ENCODE results near the gene LRBA.
A peak's percentile ranks its signal among the peaks of the same experiment; 100 is the strongest.

Gene LRBA

GRCh38 chr4:150867148-150867547 lies 147.9 kb downstream of the LRBA start:
- Histone ChIP-seq H3K9ac (ENCODE audit: low read length) (no peak overlapping the region), H4K20me1 (ENCODE audit: insufficient read depth, low read length) (no peaks in the 10 kb centered on the region), H3K9me2 (replicated peaks; ENCODE audit: insufficient read depth, low read length) (no peaks in the 10 kb centered on the region), H3K27ac (ENCODE audit: low read length) (no peak overlapping the region), H2AFZ (ENCODE audit: low read length) (no peak overlapping the region), H3K4me1 (ENCODE audit: low read length) (peaks cover 4% of the 10 kb centered on the region; the same call in 1 of the 2 replicates), H3F3A (ENCODE audit: insufficient read depth, low read length) (peaks cover 3% of the 10 kb centered on the region; the same call in 1 of the 2 replicates), H3K4me3 (ENCODE audit: low read length) (no peak overlapping the region), H3K79me2 (ENCODE audit: low read length) (no peaks in the 10 kb centered on the region), H3K9me3 (replicated peaks; ENCODE audit: insufficient read depth, low read length) (no peaks in the 10 kb centered on the region), H3K27me3 (replicated peaks; ENCODE audit: insufficient read depth, low read length) (no peaks in the 10 kb centered on the region), H3K4me2 (ENCODE audit: low read depth, low read length) (peak overlapping the region; percentile 31; the same call in 1 of the 2 replicates), H3K36me3 (replicated peaks; ENCODE audit: insufficient read depth, low read length) (no peaks in the 10 kb centered on the region)
- TF ChIP-seq EZH2phosphoT487 (IDR thresholded peaks at IDR 0.05; ENCODE audit: low read length): no peak
- no peak for TF ChIP-seq EZH2 (optimal IDR thresholded peaks at IDR 0.05; ENCODE audit: low read depth, low read length)
- TF ChIP-seq, protein P1, sequence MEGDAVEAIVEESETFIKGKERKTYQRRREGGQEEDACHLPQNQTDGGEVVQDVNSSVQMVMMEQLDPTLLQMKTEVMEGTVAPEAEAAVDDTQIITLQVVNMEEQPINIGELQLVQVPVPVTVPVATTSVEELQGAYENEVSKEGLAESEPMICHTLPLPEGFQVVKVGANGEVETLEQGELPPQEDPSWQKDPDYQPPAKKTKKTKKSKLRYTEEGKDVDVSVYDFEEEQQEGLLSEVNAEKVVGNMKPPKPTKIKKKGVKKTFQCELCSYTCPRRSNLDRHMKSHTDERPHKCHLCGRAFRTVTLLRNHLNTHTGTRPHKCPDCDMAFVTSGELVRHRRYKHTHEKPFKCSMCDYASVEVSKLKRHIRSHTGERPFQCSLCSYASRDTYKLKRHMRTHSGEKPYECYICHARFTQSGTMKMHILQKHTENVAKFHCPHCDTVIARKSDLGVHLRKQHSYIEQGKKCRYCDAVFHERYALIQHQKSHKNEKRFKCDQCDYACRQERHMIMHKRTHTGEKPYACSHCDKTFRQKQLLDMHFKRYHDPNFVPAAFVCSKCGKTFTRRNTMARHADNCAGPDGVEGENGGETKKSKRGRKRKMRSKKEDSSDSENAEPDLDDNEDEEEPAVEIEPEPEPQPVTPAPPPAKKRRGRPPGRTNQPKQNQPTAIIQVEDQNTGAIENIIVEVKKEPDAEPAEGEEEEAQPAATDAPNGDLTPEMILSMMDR (IDR thresholded peaks at IDR 0.05; ENCODE audit: low read length): peak; percentile 57
- peak; percentile 89 for DNase-seq

GRCh38 chr4:150863456-150863855 lies 151.6 kb downstream of the LRBA start:
- Histone ChIP-seq H3K36me3 (replicated peaks; ENCODE audit: insufficient read depth, low read length) (no peaks in the 10 kb centered on the region), H3K27ac (ENCODE audit: low read length) (peak overlapping the region; percentile 84; the same call in 1 of the 2 replicates), H3K9ac (ENCODE audit: low read length) (no peak overlapping the region), H3K9me2 (replicated peaks; ENCODE audit: insufficient read depth, low read length) (no peaks in the 10 kb centered on the region), H3K4me3 (ENCODE audit: low read length) (no peak overlapping the region), H3K4me2 (ENCODE audit: low read depth, low read length) (no peak overlapping the region; the same call in 1 of the 2 replicates), H4K20me1 (ENCODE audit: insufficient read depth, low read length) (no peaks in the 10 kb centered on the region), H3K4me1 (ENCODE audit: low read length) (peaks cover 4% of the 10 kb centered on the region; the same call in 1 of the 2 replicates), H3F3A (ENCODE audit: insufficient read depth, low read length) (peaks cover 3% of the 10 kb centered on the region; the same call in 1 of the 2 replicates), H3K27me3 (replicated peaks; ENCODE audit: insufficient read depth, low read length) (no peaks in the 10 kb centered on the region), H3K9me3 (replicated peaks; ENCODE audit: insufficient read depth, low read length) (no peaks in the 10 kb centered on the region), H2AFZ (ENCODE audit: low read length) (no peak overlapping the region), H3K79me2 (ENCODE audit: low read length) (no peaks in the 10 kb centered on the region)
- no peak for DNase-seq
- no peak for TF ChIP-seq EZH2 (optimal IDR thresholded peaks at IDR 0.05; ENCODE audit: low read depth, low read length)
- TF ChIP-seq EZH2phosphoT487 (IDR thresholded peaks at IDR 0.05; ENCODE audit: low read length): no peak
- TF ChIP-seq, protein P1 (IDR thresholded peaks at IDR 0.05; ENCODE audit: low read length): no peak

DNA sequence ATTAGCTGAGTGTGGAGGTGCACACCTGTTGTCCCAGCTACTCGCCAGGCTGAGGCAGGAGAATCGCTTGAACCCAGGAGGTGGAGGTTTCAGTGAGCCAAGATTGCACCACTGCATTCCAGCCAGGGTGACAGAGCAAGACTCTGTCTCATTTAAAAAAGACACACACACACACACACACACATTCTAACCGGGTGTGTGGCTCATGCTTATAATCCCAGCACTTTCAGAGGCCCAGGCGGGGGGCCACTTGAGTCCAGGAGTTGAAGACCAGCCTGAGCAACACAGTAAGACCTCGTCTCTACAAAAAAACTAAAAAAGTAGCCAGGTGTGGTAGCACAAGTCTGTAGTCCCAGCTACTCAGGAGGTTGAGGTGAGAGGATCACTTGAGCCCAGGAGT lies 152.3 kb downstream of the LRBA start:
- Histone ChIP-seq H3K36me3 (replicated peaks; ENCODE audit: insufficient read depth, low read length) (no peaks in the 10 kb centered on the region), H3K9me3 (replicated peaks; ENCODE audit: insufficient read depth, low read length) (no peaks in the 10 kb centered on the region), H3K9me2 (replicated peaks; ENCODE audit: insufficient read depth, low read length) (no peaks in the 10 kb centered on the region), H3K9ac (ENCODE audit: low read length) (peak overlapping the region; percentile 44; the same call in 1 of the 2 replicates), H3K4me1 (ENCODE audit: low read length) (peaks cover 4% of the 10 kb centered on the region; the same call in 1 of the 2 replicates), H2AFZ (ENCODE audit: low read length) (no peak overlapping the region), H3F3A (ENCODE audit: insufficient read depth, low read length) (peaks cover 3% of the 10 kb centered on the region; the same call in 1 of the 2 replicates), H3K27ac (ENCODE audit: low read length) (peak overlapping the region; percentile 84; the same call in 1 of the 2 replicates), H3K27me3 (replicated peaks; ENCODE audit: insufficient read depth, low read length) (no peaks in the 10 kb centered on the region), H3K4me3 (ENCODE audit: low read length) (no peak overlapping the region), H3K79me2 (ENCODE audit: low read length) (no peaks in the 10 kb centered on the region), H4K20me1 (ENCODE audit: insufficient read depth, low read length) (no peaks in the 10 kb centered on the region), H3K4me2 (ENCODE audit: low read depth, low read length) (no peak overlapping the region)
- DNase-seq: peak; percentile 39
- TF ChIP-seq EZH2phosphoT487 (IDR thresholded peaks at IDR 0.05; ENCODE audit: low read length) (no peak), EZH2 (optimal IDR thresholded peaks at IDR 0.05; ENCODE audit: low read depth, low read length) (no peak)
- TF ChIP-seq, protein P1 (IDR thresholded peaks at IDR 0.05; ENCODE audit: low read length): no peak

All from MM.1S (cell line).